Skeletal muscle tissue (tissue), 1 donor: ENCODE results near the gene MNX1. TPM values are rescaled to one million over a fixed set of nuclear protein-coding genes. Genes with fewer than 3 reads are reported as not detected.

Experiments used
- total RNA-seq: library from RNA; depleted of rRNA; stranded (reverse); fragments of >200 nt; gene quantifications from one replicate; pipeline ENCODE4 v1.2.3, GENCODE V29; 2014

MNX1 gene
- total RNA-seq, 1 donor from 2014 or later = not detected

Other genes starting within 250 kb of the MNX1 start
- 97.6 TPM for gene LMBR1, start 117.5 kb downstream of the MNX1 start, total RNA-seq
- gene NOM1, start 61.0 kb downstream of the MNX1 start, total RNA-seq = 17.2 TPM
- gene UBE3C, start 128.3 kb upstream of the MNX1 start, total RNA-seq = 78.8 TPM